Stimulated activated CD8-positive, alpha-beta memory T cell treated with anti-CD3 and anti-CD28 coated beads, Interleukin-7, amount 100 ng/mL, for 48 hours (primary cell): Measurements from ENCODE around the gene CCDC85C.

Experiments
- DNase-seq, 2 donors: peaks; one replicate each; pipeline ENCODE4 v3.0.0-alpha.2; 2020; ENCODE audit warnings: low read depth in 1 of 2; ENCODE audit errors: extremely low read depth in 1 of 2

The CCDC85C gene

DNA sequence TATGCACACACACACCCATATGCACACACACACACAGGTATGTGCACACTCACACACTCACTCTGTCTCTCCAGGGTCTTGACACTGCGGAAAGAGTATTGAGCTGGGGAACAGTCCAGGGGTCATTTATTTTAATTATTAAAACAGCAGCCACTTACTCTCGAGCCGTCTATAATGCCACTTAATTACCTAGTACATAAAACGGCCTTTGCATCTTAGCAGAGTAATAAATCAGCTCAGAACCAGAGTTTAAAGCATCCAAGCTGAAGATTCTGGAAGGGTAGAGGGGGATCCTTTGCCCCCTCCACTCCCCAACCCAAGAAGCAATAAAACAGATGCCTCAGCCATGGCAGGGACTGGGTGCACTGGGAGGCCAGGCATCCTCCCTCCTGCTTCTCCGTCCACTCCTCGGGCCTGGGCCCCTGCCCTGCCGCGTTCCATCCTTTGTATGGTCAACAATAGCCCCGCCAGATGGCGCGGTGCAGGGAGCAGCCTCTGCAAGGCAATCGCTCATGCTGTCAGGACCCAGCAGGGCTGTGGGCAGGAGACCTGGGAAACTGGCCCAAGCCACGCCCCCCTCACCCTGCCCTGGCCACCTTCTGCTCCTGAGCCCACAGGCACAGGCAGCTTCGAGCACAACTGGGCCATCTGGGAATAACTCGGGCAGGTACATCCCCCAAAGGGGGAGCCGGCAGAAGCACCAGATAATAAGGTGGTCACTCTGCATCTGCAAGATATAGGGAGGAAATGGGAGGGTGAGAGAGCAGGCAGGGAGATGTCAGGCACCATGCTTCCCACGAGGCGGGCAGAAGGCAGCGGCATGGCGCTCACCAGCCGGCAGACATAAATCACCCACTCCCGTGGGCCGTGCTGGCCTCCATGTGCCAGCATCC, 40.9 kb downstream of the CCDC85C start:
- DNase-seq = no peak

DNA sequence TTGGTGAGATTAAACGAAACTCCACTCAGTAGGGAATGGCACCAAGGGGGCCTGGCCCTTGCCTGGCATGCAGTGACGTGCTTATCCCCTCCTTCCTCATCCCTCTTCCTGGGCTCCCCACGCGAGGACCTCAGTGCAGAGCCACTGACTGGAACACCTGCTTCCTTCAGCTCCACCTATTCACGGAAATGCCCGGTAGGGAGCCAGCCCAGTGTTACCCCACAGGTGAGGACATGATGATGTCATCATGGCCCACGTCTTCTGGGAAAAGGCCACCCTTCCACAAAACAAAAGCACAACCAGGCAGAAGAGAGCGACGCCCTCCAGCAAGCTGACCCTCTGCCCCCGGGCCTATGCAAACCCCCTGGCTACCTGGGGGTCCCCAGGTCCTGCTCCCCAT, 42.1 kb downstream of the CCDC85C start:
- no peak for DNase-seq

DNA sequence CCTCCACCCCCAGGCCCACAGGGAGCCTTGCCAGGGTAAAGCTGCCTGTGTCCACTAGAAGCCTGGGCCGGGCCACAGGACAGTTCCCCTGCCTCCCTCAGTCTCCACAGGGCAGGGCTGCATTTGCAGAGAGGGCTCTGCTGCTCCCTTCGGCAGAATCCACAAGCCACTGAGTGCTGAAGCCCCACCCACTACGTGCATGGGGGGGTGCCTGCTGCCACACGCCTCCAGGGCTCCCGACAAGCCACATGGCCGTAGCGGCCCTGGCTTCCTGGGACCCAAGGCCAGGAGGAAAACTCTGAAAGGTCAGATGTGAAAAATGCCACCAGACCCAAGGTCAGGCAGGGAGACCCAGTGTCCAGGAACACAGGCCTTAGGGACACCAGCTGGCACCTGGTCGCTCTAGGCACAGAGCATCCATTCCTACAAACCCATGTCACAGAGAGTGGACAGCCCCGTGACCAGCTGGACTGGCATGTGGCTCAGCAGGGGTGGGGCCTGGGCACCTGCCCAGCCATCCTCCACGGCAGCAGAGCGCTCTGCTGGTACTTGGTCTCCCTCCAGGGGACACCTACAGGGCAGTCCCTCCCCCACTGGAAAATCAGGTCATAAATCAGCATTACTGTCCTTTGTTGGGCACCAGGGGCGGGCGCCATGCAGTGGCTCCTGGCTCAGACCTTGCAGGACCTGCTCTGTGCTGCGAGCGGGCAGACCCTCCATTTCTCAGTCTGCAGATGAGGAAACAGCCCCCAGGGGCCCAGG, 42.9 kb downstream of the CCDC85C start:
- no peak for DNase-seq

DNA sequence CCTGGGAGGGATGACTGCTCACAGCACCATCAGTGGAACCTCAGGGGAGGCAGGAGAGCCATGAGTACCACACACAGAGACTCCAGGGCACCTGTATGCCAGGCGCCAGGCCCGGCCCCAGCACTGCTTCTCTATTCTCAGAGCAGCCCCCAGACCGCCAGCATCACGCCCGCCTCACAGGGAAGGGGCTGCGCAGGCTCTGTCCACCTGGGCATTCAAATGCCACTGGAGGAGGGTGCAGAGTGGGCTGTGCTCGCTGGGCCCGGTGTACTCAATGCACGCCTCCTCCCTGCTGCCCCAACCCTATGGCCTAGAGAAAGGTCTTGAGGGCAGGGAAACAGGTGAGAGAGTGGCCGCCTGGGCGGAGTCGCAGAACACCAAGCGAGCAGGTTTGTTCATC, 43.6 kb downstream of the CCDC85C start:
- DNase-seq = no peak

DNA sequence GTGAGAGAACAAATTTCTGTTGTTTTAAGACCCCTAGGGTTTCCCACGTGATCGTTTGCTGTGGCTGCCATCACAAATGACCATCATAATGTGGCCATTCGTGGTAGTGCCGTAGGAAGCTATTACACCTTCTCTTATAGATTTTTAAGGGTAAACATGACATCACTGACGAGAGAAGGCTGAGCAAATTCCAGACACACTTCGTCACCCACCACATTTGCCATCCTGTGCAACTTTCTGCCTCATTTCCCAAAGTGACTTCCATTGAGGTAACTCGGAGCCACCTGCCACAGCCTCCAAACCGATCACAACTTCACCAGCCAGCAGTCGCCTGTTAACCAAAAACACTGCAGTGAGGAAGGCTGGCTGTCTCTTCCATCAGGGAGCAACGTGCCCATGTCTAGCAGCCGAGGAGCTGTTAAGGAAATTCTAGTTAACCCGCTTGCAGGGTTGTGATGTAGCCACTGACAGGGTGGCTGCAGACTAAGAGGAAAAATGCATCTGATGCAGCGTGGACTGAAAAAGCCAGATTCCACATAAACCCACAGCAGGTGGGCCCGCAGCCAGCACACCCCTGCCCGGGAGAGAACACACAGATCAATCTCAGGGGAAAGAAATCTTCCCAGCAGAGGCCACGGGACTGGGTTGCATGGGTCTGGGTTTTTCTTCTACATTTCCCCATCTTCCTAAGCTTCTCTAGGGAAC, 44.6 kb downstream of the CCDC85C start:
- DNase-seq = no peak

DNA sequence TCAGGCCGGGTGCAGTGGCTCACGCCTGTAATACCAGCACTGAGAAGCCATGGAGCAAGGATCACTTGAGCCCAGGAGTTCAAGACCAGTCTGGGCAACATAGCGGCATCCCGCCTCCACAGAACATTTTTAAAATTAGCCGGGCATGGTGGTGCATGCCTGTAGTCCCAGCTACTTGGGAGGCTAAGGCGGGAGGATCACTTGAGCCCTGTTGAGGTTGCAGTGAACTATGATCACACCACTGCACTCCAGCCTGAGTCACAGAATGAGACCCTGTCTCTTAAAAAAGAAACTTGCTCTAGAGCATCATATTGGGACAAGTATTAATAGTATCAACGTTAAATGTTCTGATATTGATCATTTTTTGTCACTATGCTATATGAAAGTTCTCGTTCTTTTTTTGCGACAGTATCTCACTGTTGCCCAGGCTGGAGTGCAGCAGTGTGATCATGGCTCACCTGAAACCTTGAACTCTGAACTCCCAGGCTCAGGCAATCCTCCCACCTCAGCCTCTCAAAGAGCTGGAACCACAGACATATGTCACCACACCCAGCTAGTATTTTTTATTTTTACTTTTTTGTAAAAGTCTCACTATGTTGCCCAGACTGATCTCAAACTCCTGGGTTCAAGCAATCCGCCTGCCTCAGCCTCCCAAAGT, 47.7 kb downstream of the CCDC85C start:
- no peak for DNase-seq

DNA sequence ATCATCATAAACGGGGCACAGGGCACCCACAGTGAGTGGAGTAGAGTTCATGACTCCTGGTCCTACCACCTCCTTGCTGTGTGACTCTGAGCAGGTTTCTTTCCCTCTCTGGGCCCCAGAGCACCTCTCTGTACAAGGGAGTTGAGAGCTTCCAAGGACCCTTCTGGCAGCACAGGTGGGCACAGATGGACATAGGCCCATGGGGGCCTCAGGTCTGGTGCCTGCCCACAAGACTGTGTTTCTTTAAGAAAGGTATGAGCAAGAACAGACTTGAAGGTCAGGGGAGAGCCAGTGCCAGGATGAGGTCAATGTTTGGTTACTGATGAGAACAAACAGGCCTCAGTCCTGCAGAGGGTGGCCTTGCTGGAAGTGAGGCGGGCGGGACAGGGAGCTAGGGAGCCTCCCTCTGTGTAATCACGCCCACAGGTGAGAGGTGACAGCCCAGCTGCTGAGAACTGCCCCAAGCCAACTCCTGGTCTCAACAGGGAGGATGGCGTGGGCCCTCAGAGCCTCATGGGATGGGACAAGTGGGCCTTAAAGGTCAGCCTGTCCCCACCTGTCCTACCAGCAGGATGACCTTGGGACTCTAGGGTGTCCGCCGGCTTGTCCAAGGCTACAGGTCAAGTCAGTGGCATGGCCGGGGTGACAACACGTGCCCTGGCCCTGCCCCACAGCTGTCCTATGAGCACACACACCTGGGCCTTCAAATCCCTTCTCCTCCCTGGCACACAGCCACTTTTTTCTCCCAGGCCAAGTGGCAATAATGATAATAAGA, 49.1 kb downstream of the CCDC85C start:
- no peak for DNase-seq

DNA sequence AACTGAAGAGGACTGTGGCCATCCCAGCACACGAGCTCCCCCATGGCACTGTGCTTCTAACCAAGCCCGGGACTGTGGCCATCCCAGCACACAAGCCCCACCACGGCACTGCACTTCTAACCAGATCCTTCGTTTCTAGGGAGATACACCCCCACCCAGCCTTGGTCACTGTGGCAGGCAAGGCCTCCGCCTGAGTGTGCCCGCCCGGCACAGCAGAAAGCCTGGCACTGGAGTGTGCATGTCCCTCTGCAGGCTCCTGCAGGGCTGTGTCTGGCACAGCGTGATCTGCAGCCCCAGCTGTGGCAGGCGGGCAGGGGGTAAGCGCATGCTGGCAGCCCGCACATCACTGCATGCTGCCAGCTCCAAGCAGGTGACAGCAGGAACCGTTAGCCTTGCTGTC, 49.8 kb downstream of the CCDC85C start:
- DNase-seq = no peak

DNA sequence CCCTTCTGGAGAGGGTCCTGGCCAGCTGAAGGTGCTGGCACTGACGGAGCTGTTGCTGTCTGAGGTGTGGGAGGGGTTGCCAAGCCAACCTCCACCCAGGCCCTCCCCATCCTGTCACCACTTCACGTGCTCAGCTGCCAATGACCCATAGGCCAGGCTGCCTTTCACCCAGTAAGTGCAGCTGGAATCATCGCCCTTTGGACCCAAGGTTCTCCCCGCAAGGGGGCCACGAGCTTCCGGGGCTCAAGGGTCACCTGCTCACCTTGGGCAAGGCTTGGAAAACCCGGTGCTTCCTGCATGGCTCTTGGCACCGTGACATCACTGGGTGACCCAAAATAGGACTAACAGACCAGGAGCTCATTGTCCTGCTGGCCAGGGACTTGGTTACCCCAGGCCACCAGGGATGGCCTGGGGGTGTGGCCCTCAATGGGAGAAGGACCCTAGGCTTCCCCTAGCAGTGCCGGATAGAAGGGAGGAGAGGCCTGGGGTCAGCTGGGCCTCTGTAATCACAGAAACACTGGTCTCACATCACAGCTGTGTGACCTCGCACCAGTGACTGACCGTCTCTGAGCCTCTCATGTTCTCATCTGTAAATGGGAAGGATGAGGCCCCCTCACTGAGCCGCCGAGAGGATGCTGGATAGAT, 51.3 kb downstream of the CCDC85C start:
- no peak for DNase-seq

DNA sequence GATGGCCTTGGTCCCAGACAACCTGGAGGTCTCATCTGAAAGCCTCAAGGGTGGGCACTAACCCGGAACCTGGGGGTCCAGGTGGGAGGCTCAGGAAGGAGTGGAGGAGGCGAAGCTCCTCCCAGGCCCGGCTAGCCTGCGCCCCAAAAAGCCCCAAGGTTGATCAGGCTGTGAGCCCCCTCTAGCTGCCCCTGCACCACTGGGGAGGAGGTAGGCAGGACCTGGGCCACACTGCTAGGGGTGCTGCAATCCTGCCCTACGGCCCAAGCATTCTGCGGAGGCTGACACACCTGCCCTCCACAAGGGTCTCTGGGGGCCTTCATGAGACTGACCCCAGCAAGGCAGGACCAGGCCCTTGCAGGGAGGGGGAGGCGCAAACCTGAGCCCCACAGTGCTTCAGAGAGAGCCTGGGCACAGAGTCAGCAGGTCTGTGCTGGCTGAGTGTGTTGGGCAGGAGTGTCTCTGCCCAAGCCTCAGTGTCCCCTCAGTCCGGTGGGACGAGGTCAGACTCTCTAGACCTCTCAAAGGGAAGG, 51.9 kb downstream of the CCDC85C start:
- no peak for DNase-seq

DNA sequence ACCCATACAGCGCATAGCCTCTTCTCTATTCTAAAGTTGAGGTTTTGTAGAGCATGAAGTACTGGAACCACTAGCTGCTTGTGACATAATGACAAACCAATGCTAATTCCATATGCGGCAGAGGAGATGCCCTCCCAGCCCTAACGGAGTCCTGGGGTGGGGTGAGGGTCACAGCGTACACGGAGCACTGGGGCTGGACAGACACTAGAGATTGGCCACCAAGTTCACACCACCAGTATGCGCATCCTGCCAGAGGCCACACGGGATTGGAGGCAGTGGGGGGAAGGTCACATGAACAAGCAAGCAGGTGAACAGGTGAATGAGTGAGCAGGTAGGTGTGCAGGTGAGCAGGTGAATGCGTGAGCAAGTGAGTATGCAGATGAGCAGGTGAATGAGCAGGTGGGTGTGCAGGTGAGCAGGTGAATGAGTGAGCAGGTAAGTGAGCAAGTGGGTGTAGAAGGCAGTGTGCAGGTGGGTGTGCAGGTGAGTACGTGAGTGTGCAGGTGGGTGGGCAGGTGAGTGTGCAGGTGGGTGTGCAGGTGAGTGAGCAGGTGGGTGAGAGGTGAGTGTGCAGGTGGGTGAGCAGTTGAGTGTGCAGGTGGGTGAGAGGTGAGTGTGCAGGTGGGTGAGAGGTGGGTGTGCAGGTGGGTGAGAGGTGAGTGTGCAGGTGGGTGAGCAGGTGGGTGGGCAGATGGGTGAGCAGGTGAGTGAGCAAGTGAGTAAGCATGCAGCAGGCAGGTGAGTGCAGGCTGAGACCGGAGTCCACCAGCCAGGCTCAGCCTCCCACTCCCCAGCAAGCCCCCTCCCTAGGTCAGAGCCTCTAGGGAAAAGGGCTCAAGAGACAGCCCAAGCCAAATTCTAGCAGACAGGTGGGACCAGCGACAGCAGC, 52.7 kb downstream of the CCDC85C start:
- no peak for DNase-seq

DNA sequence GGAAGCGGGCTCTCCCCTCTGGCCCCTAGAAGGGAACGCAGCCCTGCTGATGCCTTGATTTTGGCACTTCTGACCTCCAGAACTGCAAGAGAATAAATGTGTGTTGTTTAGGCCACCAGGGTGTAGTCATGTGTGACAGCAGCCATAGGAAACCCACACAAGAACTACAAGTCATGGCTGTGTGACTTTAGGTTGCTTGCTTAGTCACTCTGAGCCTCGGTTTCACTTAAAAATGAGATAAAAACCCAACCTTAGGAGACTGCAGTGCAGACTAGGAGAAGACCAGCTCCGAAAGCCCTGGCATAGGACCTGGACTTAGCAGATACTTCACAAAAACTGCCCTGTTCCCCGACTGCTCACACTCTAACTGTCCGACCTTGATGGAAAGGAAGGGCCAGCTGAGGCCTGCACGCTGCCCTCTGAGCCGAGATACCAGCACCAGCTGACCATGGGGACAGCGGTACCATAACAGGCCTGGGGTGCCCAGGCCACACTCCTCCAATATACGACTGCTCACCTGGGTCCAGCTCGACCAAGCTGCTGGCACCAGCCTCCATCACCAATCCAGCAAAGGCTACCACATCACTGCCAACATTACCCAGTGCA, 53.5 kb downstream of the CCDC85C start:
- no peak for DNase-seq

DNA sequence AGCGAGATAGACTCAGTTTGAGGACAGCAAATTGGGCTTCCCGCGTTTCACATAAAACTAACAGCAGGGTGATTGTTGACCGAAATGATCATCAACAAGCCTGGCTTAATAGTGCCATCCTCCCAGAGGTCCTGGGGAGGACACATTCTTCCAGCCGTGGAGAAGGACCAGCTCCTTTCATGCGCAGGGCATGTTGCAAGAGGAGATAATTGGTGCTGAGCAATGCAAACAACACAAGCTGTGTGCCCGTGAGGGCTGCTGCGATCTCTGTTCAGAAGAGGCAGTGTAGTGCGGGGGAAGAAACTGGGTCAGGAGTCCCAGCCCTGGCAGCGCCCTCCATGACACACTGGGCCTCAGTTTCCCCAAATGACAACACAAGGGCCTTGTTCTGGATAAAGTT, 54.3 kb downstream of the CCDC85C start:
- DNase-seq = no peak

DNA sequence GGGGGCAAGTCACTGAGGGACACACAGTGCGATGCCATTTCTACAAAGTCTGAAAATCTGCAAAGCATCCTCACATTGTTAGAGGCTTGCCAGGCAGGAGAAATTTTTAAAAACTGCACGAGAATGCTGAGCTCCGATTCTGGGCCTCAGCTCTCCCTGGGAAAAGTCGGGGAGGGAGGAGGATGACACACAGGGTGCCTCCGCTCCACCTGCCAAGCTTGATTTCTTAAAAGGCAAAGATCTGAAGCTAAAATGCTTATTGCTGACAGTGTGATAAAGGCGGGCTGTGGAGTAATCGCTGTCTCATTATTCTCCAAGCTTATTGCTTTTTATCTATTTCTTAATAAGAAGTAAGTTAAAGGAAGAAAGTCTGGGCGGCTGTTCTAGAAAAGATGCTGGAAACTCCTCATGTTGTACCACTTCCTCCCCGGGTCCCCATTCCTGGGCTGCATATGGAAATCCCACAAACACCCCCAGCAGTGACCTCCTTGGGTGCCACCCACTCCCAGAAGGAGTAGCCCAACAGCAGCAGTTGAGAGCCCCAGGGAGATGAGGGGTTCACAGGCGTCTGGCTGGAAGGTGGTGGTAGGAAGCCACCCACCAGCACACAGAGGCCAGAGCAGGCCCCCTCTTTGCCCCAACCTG, 55.0 kb downstream of the CCDC85C start:
- DNase-seq = no peak

DNA sequence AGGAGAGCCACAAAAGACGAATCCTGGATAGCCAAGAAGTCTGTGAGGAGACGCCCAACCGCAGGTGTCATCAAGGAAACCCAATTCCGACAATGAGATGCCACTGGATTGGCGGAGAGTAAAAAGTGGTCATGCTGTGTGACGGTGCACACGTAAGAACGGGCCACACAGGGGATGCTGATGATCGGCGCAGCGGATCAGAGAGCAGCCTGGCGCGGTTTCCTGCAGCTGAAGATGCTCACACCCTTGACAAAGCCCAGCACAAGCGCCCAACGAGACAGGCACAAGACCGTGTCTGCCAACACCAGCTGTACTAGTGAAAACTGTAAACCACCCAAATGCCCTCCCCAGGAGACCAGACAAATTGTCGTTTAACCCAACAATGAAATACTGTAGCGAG, 55.8 kb downstream of the CCDC85C start:
- DNase-seq = no peak

DNA sequence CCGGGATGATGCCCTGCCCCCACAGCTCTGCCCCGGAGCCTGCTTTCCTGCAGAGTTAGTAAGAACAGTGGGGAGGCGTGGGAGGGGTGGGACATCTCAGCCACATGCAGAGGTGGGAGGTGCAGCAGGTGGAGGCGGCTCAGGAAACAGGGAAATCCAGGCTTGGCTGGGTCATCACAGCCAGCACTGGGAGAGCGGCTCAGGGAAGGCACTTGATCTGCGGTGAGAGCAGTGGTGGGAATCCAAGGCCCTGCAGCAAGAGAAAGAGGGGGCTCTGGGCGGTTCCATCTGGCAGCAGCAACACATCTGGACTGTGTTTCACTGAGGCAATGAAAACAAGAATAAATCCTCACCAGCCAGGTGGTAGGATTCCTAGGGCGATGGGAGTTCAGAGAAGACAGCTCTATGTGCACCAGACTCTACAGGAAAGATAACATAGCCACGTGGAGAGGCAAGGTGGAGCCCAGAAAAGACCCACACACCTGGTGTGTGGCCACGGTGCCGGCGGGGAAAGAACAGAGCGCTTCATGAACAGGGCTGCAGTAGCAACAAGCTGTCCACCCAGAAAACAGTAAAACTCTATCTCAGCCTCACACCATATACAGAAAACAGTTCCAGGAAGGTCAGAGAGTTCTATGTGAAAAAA, 57.6 kb downstream of the CCDC85C start:
- DNase-seq = no peak

DNA sequence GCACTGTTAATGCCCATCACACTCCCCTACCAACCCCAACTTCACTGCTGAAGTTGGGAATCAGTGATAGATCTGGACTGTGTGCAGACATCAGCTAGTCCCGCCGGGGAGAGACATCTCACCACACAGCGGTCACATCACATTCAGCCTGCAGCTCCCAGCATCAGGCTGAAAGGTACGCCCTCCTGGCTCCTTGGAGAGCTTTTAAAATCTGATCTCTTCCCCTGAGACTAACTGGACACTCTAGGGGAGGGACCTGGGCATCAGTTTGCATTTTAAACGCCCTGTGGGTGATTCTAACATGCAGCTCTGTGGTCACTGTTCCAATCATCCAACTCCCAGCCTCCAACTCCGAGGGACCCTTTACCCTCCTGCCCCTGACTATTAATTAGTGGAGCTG, 58.4 kb downstream of the CCDC85C start:
- no peak for DNase-seq
